GM18502 (cell line): Measurements from ENCODE around the gene POLR3E.
"Not testable (repeated sequence)": the region's sequence is repeated elsewhere in the genome, so short reads cannot be mapped to it uniquely, and the experiment has no call there.

Experiments used
- ATAC-seq: cut with Tn5 transposase; IDR thresholded peaks from one replicate; pipeline ENCODE4 v1.9.1; 2021; ENCODE audit warnings: mild to moderate bottlenecking; ENCODE audit not compliant: unreplicated experiment, poor library complexity

The POLR3E gene

DNA sequence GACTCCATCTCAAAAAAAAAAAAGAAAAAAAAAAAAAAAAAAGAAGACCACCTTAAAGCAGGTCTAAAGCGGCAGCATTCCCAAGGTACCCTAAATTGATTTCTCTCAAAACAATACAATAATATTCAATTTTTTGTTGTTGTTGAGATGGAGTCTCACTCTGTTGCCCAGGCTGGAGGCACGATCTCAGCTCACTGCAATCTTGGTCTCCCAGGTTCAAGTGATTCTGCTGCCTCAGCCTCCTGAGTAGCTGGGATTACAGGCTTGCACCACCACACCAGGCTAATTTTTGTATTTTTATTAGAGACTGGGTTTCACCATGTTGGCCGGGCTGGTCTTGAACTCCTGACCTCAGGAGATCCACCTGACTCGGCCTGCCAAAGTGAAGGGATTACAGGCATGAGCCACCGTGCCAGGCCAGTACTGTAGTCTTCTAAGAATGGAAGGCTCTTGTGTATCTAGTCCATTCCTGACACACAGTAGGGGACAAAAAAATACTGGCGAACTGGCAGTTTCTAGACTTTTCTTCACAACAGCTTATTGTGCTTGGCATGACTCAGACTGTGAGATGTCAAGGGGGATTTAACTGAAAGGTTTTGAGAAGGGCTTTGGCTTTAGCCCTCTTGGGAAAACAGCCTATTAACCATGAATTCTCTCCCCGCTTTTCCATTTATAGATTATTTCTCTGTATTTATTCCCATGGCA is 59.9 kb downstream of the POLR3E start:
- peak; percentile 28 for ATAC-seq

DNA sequence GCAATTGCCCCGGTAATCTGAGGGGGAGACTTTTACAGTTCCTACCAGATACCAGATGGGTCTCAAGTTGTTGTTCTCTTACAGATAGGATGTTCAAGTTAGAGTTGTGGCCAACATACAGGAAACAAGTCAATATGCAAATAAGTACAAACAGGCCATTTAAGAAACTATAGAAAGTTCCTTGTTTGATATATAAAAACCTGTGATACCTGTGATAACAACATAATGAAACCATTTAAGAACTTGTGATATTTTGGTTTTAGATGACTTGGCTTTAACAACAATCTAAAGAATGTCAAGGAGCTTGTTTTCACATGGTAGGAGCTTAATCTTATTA is 60.4 kb downstream of the POLR3E start:
- peak; percentile 66 for ATAC-seq

DNA sequence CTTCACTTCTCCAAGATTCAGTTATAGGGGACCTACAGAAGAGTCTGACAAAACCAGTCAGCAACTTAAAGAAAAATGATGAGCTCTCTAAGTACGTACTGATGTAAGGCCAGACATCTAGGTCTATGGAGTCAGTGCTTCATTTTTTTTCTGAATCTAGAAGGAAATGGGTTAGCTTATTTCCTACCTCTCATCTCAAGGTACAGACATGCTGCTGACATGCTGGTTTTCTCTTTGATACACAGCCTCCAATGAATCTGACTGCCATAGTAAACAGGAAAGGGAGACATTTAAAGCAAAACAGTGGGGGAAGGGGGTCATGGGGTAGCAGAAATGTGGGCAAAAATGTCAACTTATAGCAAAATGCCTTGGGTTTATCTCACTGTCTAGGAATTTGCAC is 60.8 kb downstream of the POLR3E start:
- peak; percentile 14 for ATAC-seq

GRCh38 chr16:22359679-22360078 is 62.5 kb downstream of the POLR3E start:
- no peak for ATAC-seq

- ATAC-seq: no peak
These were observed 63.9 kb downstream of the POLR3E start for GRCh38 chr16:22360963-22361659.

DNA sequence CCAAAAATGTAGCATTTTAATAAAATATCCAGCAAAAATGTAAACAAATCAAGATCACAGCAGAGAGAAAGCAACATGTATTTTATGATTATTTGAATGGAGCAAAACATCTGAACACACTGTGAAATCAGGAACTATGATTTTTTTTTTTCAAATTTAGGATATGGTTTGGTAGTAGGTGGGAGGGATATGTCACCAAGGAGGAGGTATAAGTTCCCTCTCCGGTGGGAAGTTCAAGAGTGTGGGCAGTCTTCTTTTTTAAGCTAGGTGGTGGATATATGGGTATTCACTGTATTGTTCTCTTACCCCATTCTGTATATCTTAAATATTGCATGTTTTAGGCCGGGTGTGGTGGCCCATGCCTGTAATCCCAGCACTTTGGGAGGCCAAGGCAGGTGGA is 67.0 kb downstream of the POLR3E start:
- no peak for ATAC-seq

DNA sequence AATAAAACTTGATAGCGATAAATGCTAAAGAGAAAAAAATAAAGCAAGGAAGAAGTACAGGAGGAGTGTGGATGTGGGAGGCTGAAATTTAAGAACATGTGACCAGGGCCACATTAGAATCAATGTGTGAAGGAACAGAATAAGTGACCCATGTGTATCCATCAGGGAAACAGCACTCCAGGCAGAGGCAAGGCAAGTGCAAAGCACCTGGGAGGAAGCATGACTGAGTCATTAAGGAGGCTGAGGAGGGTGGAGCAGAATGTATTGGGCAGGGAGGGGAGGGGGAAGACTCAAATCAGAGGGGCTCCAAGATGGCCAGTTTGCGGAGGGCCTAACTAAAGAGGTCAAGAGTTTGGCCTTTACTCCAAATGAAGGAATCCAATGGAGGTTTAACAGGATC is 69.2 kb downstream of the POLR3E start:
- ATAC-seq: no peak

DNA sequence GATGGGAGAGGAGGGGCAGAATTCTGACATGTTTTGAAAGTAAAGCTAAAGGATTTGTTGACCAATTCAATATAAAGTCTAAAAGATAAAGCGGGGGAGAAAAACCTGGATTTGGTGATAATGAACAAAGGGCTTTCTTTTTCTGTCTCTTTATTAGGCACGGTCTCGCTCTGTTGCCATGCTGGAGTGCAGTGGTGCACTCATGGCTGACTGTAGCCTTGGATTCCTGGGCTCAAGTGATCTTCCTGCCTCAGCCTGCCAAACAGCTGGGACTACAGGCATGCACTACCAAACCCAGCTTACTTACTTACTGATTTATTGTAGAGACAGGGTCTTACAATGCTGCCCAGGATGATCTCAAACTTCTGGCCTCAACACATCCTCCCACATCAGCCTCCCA is 69.7 kb downstream of the POLR3E start:
- ATAC-seq: no peak

GRCh38 chr16:22368200-22368826 is 71.1 kb downstream of the POLR3E start:
- not testable (repeated sequence) for ATAC-seq

DNA sequence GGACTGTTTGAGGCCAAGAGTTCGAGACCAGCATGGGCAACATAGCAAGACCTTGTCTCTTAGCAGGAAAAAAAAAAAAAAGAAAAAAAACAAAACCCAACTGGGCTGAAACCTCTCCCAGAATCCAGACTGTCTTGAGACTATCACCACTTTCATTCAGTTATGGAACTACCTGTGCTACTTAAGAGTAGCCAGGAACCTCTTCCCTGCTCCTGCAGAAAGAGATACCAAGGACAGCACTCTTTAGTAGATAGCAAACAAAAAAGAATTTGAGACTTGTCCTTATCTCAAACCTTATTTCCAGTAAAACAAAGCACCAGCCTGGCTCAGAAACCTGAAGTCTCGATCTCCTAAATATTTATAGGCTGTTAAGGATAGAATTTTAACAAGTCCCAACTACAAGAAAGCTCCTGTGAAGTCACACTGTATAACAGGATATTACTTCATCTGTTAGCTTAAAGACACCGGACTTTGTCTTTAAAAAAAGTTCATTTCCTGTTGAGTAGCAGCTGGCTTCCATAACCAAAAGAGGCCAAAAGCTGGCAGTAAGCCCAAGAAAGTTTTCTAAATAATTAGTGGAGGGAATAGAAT is 72.1 kb downstream of the POLR3E start:
- ATAC-seq: no peak

GRCh38 chr16:22370038-22370820 is 73.0 kb downstream of the POLR3E start:
- ATAC-seq: no peak

- ATAC-seq: no peak
These were observed 75.9 kb downstream of the POLR3E start for GRCh38 chr16:22372882-22373661.

GRCh38 chr16:22373662-22374310 is 76.6 kb downstream of the POLR3E start:
- peak; percentile 26 for ATAC-seq

DNA sequence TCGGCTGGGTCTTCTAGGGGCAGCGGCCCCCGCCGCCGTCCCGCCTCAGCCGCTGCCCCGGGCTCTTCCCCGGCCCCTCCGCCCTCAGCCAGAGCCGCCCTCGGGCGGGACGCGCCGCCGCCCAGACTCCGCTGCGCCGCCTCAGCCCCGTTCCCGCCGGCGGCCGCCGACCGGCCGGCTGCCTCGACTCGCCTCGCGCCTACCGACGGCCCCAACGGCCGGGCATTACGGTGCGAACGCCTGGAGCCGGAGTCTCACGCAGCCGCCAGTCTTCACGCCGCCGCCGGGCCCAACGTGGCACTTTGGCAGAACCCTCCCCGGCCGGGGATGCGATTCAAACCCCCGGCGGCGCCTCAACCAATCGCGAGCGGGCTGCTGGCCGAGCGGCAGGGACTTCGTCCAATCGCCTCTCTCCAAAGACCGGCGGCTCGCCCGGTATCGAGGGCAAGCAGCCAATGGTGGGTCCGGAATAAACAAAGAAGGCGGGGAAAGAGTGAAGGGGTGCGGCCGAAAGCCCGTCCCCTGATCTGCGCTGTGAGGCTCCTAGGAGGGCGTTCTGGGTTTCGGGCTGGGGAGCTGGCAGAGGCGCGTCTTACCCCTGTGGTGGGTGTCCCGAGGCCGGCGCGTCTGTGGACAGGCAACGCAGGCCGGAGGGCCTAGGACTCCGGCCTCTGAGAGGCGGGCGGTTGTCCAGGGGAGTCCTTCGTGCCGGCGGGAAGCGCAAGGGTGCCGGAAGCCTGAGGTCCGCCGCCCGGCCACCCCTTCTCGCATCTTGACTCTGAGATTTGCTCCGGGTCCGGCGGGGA is 77.3 kb downstream of the POLR3E start, which contains the start of gene CDR2:
CDR2 (minus strand) TSS at position 309 of the 806 bp plus-strand sequence. CDS start 310 bp downstream, outside the sequence.
- peak; percentile 91 for ATAC-seq

DNA sequence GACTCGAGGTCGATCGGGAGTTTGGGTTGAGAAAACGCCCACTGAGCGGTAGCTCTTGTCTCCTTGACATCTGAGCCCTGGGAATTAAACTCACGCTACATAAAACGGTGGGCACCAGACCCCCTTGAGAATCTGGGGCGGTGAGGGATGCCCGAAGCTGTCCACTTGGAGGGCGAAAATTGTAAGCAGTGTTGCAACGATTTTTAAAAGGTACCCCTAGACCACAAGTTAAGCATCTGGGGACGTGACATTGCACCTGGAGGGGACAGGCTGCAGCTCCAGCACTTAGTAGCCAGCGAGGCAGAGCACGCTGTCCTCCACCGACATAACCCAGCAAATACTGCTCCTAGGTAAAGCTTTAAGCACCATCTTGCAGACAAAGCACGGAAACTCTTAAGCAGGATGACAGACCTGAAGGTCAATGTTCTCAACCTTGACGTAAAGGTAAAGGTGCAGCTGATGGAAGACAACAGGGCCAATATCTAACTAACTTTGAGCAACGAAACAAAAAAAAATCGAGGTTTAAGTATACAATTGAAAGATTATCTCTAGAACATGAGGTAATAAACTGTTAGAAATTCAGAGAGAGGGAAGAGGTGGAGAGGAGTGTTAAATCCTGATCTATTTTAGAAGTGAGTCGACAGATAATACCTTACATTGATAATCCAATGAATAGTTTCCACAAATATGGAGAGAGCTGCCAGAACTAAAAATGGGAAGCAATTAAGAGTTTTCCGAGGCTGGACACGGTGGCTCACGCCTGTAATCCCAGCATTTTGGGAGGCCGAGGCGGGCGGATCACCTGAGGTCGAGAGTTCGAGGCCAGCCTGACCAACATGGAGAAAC is 78.1 kb downstream of the POLR3E start:
- no peak for ATAC-seq

DNA sequence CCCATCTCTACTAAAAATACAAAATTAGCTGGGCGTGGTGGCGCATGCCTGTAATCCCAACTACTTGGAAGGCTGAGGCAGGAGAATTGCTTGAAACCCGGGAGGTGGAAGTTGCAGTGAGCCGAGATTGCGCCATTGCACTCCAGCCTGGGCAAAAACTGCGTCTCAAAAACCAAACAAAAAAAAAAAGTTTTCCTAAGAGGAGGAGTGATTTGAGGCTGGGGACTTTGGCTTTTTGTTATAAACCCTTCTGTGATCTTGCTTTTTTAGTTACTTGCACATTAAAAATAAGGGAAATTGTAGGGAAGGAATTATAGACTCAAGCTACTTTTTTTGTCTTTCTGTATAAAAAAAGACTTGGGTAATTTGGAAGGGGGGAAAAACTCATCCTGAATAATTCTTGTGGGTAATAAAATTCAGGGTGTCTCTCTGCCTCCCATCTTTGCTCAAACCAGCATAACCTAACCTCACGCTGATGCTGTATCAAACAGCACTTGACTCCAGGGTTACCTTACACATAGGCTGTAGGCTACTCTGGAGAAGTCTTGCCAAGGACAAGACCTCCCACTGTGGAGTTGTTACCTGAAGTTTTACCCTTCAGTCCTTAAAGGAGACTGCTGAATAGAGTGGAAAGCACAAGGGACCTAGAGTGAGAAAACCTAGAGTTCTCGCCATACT is 78.9 kb downstream of the POLR3E start:
- ATAC-seq: no peak

DNA sequence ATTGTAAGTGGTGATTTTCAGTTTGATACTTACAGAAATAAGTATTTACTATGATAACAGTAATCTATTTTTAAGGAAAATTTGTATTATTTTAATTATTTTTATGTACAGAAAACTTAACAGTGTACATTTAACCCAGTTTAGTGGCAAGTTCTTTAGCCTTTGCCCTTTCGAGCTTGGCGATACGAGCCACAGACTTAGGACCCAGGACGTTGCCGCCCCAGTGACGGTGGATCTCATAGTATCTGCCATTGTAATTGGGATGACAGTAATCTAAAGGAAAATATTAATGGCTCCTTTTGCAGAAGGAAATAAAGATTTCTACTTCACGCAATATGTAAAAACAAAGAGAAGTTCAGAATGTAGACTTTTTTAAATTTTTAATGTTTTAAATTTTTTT is 82.4 kb downstream of the POLR3E start:
- ATAC-seq: no peak
